GM04504 (cell line): ENCODE data around the gene IFT88.
A peak's percentile ranks its signal among the peaks of the same experiment; 100 is the strongest.

Experiments
- DNase-seq: peaks from one replicate; pipeline ENCODE4 v3.0.0-alpha.2; 2012; ENCODE audit warnings: low read depth

Gene IFT88

DNA sequence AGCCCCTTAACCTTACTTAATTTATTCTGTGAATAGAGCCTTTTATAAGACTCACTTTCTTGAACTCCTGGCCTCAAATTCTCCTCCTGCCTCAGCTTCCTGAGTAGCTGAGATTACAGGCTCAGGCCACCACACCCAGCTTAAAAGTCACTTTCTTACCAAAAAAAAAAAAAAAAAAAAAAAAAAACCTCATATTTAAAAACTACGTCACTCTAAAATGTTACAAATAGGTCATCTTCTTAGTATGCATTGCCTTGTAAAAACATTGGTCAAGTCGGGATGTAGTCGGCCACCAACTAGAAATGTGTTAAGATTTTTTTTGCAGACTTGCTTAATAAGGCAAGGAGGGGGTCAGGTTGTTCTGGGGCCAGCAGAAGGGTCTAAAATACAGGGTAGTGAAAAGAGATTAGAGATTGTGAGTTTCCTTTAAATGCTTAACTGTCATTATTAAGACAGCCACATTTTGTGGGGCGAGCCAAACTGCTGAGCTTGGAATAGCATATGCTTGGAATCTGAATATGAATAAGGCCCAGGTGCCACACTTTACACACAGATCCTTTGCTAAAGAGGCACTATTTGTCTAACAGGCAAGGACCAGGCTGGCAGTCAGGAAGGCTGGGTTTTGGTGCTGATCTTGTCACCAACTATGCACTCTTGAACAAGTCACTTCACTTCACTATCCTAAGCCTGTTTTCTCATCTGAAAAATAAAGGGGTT is 120.1 kb downstream of the IFT88 start:
- no peak for DNase-seq

DNA sequence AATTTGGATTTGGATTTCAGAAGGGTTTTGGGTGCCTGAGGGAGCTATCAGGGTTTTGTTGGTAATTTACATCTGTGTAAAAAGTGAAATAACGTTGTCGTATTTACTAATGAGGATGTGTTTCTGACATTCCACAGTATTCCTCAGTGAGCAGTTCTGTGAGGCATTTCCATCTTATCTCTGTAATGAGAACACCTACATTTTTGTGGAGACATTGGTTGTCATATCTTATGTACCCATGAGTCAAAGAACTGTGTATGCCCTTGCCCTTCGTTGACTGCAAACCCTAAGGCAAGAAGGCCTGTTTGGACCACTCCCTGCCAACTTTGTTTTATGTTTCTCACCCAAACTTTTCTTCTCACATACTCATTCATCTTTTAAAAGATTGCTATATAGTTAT is 122.3 kb downstream of the IFT88 start:
- no peak for DNase-seq

DNA sequence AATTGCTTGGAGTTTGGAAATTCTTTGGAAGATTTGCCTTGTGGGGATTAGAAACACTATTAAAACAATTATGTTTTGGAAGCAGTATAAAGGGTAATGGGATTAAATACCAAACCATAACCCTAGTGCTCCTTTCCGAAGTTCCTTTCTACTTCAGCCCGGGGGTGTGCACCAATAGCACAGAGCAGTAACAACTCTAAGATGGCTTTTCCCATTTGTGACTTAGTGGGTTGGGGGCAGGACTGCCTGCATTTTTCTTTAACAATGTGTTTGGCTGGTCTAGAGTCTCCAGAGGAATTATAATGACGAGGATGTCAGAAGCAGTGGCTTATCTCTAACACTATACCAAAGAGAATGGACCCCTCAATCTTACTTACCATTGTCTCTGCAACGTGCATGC is 124.7 kb downstream of the IFT88 start:
- no peak for DNase-seq

DNA sequence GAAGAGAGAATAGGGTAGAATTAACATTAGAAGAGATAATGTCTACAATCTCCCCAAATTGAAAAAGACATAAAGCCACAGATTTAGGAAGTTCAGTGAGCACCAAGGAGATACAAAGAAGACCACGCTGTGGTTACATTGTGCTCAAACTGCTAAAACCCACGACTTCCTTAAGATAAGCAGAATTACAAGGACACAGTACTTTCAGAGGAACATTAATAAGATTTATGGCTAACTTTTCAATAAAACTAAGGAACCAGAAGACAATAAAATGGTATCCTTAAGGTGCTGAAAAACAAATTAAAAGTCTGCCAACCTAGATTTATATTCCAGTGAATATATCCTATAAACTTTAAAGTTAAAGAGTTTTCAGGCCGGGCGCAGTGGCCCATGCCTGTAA is 129.1 kb downstream of the IFT88 start:
- no peak for DNase-seq

DNA sequence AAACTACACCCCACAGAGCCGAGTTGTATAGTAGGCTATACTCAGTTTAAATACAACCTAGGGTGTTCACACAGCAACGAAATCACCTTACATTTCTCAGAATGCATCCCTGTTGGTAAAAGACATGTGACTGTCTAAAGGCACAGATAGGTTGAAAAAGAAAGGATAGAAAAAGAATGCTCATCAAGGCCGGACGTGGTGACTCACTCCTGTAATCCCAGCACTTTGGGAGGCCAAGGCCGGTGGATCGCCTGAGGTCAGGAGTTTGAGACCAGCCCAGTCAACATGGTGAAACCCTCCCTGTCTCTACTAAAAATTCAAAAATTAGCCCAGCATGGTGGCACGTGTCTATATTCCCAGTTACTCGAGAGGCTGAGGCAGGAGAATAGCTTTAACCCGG is 132.8 kb downstream of the IFT88 start:
- DNase-seq, result no peak

DNA sequence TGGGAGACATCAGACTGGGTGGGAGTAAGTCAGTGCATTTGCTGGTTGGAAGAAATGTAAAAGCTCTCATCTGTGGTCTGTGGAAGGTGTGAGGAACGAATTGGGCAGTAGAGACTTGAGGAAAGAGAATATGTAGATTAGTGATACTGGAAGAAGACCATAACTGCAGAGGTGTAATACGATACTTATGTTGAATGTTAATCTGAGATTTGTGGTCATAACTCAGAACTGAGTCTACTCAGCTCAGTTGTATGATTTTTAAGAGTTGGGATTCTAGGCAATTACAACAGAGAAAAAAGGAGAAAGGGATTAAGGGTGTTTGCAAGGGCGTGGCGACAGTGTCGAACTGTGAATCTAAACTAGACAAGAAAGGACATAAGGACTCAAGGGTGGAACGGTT is 133.3 kb downstream of the IFT88 start:
- DNase-seq, result no peak

DNA sequence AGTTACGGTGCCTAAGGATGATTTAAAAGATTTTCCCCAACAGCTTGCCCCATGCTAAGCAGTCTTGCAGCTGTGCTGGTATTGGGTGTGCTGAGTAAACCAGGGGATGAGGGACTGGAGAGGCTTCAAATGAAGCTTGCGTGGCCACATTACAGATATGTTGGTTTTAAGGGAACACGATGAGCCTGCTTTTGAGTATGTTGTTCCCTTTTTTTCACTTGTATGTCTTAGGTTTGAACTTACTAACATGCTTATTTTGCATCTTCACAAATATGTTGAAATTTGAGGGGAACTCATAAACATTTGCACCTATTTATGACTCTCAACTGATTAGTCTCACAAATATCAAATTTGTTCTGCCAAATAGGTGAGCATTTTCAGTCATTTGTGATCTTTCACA is 134.5 kb downstream of the IFT88 start:
- no peak for DNase-seq

DNA sequence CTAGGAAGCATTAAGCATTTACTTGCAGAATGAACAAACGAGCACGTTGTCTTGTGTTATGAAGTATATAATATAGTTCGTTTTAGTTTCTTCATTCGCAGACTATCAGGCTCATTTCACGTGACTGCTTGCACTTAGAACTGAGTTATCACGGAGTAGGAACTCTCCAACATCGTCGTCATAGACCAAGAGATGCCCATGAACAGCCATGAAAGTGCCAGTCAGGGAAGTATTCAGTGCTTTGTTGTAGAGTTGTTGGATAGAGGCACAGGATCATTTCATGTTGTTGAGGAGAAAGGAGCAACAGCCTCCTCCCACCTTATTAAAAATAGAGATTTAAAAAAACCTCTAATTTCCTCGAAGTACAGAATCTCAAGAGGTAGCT is 135.6 kb downstream of the IFT88 start:
- DNase-seq, result no peak

DNA sequence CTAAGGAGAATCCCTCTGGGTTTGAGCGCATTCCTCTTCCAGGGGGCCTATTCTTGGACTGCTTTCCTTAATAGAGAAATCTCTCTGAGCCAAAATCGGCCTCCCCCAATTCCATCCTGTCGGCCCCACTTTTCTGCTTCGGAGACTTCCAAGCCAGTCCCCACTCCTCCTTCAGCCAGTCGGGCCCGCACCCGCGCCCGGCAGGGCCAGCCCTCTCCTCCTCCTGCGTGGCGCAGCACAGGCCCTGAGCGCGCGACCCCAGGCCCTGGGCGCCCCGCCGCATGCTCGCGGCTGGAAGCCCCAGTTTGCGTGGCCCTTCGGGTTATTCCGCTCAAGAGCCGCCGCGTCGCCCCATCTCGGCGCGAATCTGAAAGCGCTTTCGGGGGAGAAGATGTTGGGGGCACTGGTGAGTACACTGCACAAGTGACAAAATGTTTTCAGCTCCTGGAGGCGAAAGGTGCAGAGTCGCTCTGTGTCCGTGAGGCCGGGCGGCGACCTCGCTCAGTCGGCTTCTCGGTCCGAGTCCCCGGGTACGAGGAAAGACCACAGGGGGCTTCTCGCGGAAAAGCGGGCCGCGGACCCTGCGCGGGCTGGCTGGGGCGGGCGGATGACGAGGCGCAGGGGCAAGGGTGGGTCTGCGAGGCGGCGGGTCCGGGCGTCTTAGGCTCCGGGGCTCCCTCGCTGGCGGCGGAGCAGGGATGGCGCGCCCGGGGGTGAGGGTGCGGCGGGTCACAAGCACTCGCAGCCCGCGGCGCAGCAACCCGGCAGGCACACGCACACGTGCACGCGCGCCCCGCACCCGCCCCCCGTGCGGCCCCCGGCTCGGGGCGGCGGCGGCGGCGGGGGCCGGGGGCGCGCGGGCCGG is 136.2 kb downstream of the IFT88 start, which contains the start of gene IL17D:
Gene IL17D (plus strand): TSS at position 785 of the 865 bp plus-strand sequence. CDS start 303 bp downstream, outside the sequence.
- DNase-seq, result no peak

DNA sequence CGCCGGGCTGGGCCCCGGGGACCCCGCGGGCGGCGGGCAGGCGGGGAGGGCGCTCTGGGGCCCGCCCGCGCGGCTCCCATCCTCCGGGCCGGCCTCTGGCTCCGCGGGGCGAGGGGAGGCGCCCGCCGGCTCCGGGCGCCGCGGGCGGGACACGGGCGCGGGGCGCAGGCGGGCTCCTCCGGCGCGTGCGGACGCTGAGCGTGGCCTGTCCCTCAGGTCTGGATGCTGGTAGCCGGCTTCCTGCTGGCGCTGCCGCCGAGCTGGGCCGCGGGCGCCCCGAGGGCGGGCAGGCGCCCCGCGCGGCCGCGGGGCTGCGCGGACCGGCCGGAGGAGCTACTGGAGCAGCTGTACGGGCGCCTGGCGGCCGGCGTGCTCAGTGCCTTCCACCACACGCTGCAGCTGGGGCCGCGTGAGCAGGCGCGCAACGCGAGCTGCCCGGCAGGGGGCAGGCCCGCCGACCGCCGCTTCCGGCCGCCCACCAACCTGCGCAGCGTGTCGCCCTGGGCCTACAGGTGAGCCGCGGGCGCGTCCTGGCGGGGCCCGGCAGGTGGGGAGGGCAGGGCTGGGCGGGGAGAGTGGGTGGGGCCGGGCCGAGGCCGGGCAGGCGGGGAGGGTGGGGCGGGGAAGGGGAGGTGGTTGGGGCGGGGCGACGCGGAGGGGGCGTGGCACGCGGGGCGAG is 137.0 kb downstream of the IFT88 start:
- DNase-seq, result peak; percentile 37

DNA sequence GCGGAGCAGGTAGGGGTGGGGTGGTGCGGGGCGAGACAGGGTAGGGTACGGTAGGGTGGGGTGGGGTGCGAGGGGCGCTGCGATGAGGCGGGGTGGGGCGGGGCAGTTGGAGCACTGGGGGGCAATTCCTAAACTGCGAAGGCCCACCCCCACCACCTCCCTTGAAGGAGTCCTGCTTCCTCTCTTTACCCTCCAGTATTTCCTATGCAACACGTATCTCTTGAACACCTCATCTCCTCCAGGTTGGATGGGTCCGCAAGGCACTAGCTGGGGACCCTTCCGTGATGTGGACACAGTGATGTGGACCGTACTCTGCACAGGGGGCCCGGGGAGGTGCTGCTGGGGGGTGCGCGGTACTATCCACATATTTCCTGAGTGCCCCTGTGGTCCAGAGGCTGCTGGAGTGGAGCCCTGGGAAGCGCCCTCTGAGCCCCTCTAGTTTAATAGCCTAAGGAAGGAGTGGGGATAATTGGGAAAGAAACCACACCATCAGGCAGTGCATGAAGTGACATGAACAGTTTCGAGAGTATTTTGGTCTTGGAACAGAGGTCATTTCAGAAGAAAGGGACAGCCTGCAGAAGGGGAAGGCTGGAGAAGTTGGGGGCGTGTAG is 137.6 kb downstream of the IFT88 start:
- no peak for DNase-seq

DNA sequence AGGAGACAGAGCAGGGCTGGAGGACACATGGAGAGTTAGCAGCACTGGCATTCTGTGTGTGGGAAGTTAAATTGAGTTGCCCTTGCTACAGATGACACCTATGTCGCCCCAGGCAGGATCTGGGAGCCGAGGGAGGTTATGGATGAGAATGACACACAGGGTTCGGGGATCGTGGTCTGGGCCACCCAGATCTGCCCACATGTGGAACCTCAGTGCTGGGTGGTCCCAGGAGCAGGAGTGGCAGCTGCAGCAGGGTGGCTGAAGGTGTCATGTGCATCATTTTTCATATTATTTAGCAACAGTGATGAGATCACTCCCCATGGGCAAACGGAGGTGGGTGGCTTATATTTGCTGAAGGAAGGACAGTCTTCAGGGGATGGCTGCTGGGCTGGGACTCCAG is 139.7 kb downstream of the IFT88 start:
- DNase-seq, result no peak

DNA sequence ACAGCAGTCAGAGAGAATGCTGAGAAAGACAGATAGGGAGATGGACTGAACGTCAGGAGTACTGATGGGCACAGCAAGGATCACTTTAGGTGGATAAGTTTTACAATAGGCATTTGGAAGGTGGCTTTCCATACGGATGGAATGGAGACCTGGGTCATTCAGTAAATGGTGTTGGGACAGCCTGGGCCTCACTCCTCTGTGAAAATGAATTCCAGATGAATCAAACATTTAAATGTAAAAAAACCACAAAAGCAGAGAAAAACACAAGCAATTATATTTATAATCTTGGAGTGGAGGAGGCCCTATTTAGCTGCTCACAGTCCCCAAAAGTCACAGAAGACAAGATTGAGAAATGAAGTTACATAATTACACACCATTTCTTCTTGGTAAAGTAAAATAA is 141.3 kb downstream of the IFT88 start:
- DNase-seq, result no peak

DNA sequence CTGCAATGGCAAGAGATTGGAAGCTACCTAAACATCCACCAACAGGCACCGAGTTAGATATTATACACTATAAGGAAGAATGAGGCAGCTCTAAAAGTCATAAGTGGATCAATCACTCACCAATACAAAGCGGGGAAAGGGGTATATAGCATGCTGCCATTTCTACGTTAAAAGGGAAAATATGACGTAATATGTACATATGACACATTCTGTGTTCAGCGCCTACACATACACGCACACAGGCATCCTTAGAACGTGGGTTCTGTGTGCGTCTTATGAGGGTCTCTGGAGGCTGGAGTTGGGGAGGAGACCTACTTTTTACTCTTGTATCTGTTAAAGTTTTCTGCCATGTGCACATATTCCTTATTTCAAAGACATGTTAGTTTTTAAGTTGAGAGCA is 142.4 kb downstream of the IFT88 start:
- no peak for DNase-seq

DNA sequence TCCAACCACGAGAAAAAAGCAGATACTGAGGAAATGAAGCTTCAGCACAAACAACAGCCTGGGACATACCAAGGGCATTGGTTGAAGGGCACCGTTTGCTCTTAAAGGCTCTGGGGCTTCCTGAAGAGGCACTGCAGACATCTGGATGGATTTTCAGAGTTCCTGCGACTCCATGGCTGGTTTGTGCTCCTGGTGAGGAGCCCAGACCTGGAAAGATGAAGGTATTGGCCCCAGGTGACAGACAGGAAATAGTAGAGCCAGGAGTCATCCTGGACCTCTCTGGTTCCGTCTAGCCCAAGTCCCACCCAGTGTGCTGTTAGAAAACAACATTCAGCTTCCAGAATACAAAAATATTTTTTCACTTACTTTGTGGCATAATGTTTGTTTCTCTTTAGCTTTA is 142.8 kb downstream of the IFT88 start:
- no peak for DNase-seq

DNA sequence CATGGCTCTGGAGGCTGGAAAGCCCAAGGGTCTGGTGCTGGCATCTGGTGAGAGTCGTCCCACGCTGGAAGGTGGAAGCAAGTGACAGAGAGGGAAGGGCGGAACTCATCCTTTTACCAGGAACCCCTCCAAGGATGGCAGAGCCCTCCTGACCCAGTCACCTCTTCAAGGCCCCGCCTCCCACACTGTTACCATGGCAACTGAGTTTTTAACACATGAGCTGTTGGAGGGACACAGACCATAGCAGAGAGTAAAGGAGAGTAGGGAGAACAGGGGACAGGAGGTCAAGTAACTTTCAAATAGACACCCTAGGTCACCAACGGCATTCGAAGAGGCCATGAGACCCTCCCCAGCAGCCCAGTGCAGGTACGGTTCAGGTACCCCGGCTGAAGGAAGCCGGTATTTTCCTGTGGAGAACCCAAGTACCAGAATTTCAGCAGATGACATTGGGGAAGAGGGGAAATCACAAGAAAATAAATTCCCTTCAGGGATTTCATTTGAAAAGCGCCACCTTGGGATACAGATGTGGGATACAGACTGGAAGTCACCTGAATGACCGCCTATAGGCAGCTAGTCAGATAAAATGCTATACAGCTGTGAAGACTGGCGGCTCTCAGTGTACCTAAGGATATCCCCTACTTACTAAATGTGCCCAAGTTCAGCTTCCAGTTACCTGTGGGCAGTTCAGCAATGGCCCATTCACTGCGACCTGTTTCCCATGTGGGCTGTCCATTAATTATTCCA is 144.5 kb downstream of the IFT88 start:
- DNase-seq, result no peak

DNA sequence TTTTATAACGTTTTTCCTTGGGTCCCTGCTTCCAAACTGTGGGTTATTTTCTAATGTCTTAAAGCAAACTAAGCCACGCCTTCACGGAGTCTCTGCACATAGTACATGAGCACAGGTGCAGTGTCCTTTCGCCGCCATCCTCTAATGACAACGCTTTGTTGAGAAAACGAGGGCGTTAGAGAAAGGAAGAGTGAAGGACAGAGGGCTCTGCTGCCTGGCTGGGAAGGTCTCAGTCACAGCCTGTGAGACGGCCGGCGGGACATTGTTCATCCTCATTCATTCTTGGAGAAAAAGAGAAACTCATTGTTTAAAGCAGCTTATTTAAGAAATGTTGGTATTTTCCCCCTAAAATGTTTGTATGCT is 146.0 kb downstream of the IFT88 start:
- no peak for DNase-seq

DNA sequence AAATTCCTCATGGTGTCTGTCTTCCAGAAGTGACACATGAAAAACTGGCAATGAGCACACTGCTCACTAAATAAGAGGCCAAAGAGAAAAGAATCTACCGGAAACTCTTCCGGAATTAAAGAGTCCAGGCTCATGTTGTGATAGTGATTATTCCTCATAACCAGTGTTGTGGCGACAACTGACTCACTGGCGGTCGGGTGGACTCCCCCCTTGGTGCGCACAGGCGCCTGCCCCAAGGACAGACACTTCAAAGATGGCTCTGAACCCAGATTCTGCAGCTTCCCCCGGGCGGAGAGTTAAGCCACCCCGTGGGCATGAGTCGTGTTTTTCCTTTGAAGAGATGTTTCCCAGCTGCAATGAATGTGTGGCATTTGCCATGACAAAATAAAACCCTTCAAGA is 146.8 kb downstream of the IFT88 start:
- peak; percentile 28 for DNase-seq

DNA sequence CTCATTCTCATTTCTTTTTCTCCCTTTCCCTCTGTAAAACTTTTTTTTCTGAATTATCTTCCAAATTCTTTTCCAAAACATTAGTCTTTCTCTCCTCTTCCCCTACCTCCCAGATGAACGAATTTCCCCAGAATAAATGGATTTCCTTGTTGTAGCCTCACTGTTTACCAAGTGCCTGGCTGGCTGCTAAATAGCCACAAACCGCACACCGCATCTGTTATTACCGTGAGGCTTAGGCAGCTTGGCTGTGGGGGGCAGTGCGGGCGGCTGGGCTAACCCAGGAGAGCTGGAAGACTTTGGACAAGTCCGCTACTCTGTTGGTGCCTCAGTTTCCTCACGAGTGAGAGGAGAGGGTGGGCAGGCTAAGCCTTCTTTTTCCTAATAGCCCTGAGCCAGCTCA is 147.2 kb downstream of the IFT88 start:
- no peak for DNase-seq

DNA sequence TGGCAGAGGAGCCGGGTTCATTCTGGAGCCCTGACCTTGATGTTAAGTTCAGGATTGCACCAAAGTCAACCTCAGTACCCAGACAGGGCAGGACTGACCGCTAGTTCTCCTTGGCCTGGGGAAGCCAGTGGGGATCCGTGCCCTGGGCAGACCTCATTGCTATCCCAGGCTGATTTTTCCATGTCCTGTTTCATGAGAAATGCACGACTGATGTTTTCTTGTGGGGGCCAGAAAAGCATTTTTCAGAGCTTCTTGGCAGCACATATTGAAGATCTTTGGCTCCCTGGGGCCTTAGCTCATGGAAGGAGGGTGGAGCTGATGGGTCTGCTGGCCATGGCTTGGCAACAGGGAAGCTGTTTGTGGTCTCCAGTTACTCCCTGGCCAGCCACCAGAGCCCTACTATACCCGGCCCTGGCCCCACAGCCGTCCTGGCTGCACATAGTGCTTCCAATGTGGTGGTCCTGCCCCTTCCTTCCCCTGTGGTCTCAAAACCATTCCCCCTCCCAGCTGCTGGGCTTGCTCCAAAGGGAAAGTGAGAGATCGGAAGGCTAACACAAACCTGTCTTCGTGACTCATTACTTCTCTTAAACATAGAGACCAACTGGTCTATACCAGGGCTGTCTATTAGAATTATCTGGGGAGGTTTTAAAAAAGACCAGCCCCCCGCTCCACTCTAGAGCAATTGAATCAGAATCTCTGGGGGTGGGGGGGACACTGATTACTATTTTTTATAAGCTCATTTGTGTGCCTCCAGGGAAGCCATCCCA is 147.8 kb downstream of the IFT88 start:
- DNase-seq, result peak; percentile 44

DNA sequence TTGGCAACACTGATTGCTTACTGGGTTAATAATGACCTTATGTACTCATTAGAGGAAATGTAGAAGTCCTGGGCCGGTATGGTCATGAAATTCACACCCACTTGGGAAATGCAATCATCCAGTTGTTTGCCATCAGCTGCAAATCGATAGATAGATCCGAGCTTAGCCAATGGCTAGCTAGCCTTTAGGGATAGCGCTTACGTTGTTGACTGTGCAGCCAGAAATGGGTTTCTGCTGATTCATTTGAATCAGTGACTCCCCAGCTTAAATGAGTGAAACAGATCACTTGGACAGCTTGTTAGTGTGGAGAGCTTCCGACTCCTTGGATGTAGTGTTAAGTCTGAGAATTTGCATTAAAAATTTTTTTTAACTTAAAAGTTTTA is 148.4 kb downstream of the IFT88 start:
- DNase-seq, result no peak
